SK-N-MC (cell line): ENCODE results near the gene BRI3.

ENCODE experiments used
- EZH2 ChIP-seq: fragments of 200-600 bp; sonication (generic); IDR thresholded peaks from one replicate; pipeline ENCODE4 v1.6.1; 2017; ENCODE audit warnings: antibody characterized with exemption
- FOXP2 ChIP-seq: optimal IDR thresholded peaks from 2 replicates; pipeline ENCODE3; 2011; ENCODE audit warnings: mild to moderate bottlenecking, moderate library complexity; ENCODE audit not compliant: insufficient read depth; ENCODE audit errors: extremely low read length, control extremely low read depth
- POLR2AphosphoS5 ChIP-seq: IDR thresholded peaks from 2 replicates; pipeline ENCODE4 v1.6.1; 2012; ENCODE audit warnings: mild to moderate bottlenecking, low read depth, low read length, borderline replicate concordance

- TF ChIP-seq EZH2 (no peak), POLR2AphosphoS5 (no peak), FOXP2 (no peak)
Measured at GRCh38 chr7:98265841-98266271, 15.6 kb upstream of the BRI3 start.
